WTC11 (cell line): ENCODE measurements around the gene ECHS1. TPM values are rescaled to one million over a fixed set of nuclear protein-coding genes. Genes with fewer than 3 reads are reported as not detected.

Experiments
- ATAC-seq: fragments of 200-7000 bp; cut with Tn5 transposase; 2 replicates; pipeline ENCODE4 v1.10.0; 2021; ENCODE audit warnings: mild to moderate bottlenecking, moderate library complexity
- CTCF ChIA-PET: fragments of 300-600 bp; sonication (Branson Sonifier 250); formaldehyde crosslinking; loops from one replicate; lab custom pipeline; 2021; ENCODE audit warnings: antibody characterized with exemption; lab: Charles Lee
- POLR2A ChIA-PET: fragments of 350-600 bp; sonication (Branson Sonifier 250); formaldehyde crosslinking; loops from one replicate; lab custom pipeline; 2021; ENCODE audit warnings: antibody characterized with exemption; lab: Charles Lee
- DNase-seq: peaks from one replicate; pipeline ENCODE4 v3.0.0; 2021; ENCODE audit warnings: low spot score
- H3K27ac Mint-ChIP-seq: 2 replicates; pipeline ENCODE4 v1.8.0; 2021; ENCODE audit warnings: mixed read lengths
- H3K27me3 Mint-ChIP-seq: 2 replicates; pipeline ENCODE4 v1.8.0; 2021; ENCODE audit warnings: low read depth, mild to moderate bottlenecking, moderate library complexity, mixed read lengths
- H3K36me3 Mint-ChIP-seq: 2 replicates; pipeline ENCODE4 v1.8.0; 2021; ENCODE audit warnings: mixed read lengths
- H3K4me1 Mint-ChIP-seq: 2 replicates; pipeline ENCODE4 v1.8.0; 2022; ENCODE audit warnings: mixed read lengths
- H3K4me3 Mint-ChIP-seq: 2 replicates; pipeline ENCODE4 v1.8.0; 2021; ENCODE audit warnings: mild to moderate bottlenecking, moderate library complexity, mixed read lengths
- H3K9me3 Mint-ChIP-seq: 2 replicates; pipeline ENCODE4 v1.8.0; 2021; ENCODE audit warnings: mixed read lengths
- ATF6 ChIP-seq: sonication (generic); formaldehyde crosslinking; IDR thresholded peaks from 2 replicates; pipeline ENCODE4 v1.8.1; 2023; ENCODE audit warnings: mild to moderate bottlenecking, missing genetic modification reagents
- ERG ChIP-seq: fragments of 250-450 bp; sonication (Bioruptor Pico); IDR thresholded peaks from 2 replicates; pipeline ENCODE4 v1.8.0; 2021; ENCODE audit warnings: mild to moderate bottlenecking
- GABPB1 ChIP-seq: sonication (generic); formaldehyde crosslinking; IDR thresholded peaks from 2 replicates; pipeline ENCODE4 v1.8.1; 2023; ENCODE audit warnings: mild to moderate bottlenecking, missing genetic modification reagents
- HMGXB4 ChIP-seq: sonication (generic); formaldehyde crosslinking; IDR thresholded peaks from 2 replicates; pipeline ENCODE4 v1.8.1; 2023; ENCODE audit warnings: mild to moderate bottlenecking, moderate library complexity, missing genetic modification reagents
- IRF1 ChIP-seq: sonication (generic); formaldehyde crosslinking; IDR thresholded peaks from 2 replicates; pipeline ENCODE4 v1.8.0; 2023; ENCODE audit warnings: missing genetic modification reagents
- JAZF1 ChIP-seq: fragments of 250-450 bp; sonication (Bioruptor Pico); IDR thresholded peaks from 2 replicates; pipeline ENCODE4 v1.9.0; 2021; ENCODE audit warnings: moderate library complexity, mild to moderate bottlenecking, inconsistent platforms
- JUN ChIP-seq: sonication (generic); formaldehyde crosslinking; IDR thresholded peaks from 2 replicates; pipeline ENCODE4 v1.8.0; 2023; ENCODE audit warnings: mild to moderate bottlenecking, missing genetic modification reagents
- KAT7 ChIP-seq: sonication (generic); formaldehyde crosslinking; IDR thresholded peaks from 2 replicates; pipeline ENCODE4 v1.8.1; 2023; ENCODE audit warnings: missing genetic modification reagents, mild to moderate bottlenecking, borderline replicate concordance
- NR1H2 ChIP-seq: sonication (generic); formaldehyde crosslinking; IDR thresholded peaks from 2 replicates; pipeline ENCODE4 v1.9.0; 2021; ENCODE audit warnings: mild to moderate bottlenecking, moderate library complexity, missing genetic modification reagents
- RELA ChIP-seq: sonication (generic); formaldehyde crosslinking; IDR thresholded peaks from 2 replicates; pipeline ENCODE4 v1.8.1; 2022; ENCODE audit warnings: missing genetic modification reagents, mild to moderate bottlenecking, borderline replicate concordance
- SMAD3 ChIP-seq: sonication (generic); formaldehyde crosslinking; IDR thresholded peaks from 2 replicates; pipeline ENCODE4 v1.8.0; 2022; ENCODE audit warnings: missing genetic modification reagents, mild to moderate bottlenecking, borderline replicate concordance
- STAT6 ChIP-seq: sonication (generic); formaldehyde crosslinking; conservative IDR thresholded peaks from 2 replicates; pipeline ENCODE4 v1.8.1; 2023; ENCODE audit warnings: mild to moderate bottlenecking, low read depth, missing genetic modification reagents, moderate library complexity
- TCF7 ChIP-seq: sonication (generic); formaldehyde crosslinking; IDR thresholded peaks from 2 replicates; pipeline ENCODE4 v1.8.0; 2022; ENCODE audit warnings: mild to moderate bottlenecking, low read depth, missing genetic modification reagents, moderate library complexity
- TP53 ChIP-seq: sonication (generic); formaldehyde crosslinking; IDR thresholded peaks from 2 replicates; pipeline ENCODE4 v1.8.1; 2023; ENCODE audit warnings: mild to moderate bottlenecking, missing genetic modification reagents
- ZBTB21 ChIP-seq: sonication (generic); formaldehyde crosslinking; IDR thresholded peaks from 2 replicates; pipeline ENCODE4 v1.8.1; 2023; ENCODE audit warnings: mild to moderate bottlenecking, missing genetic modification reagents, borderline replicate concordance
- ZBTB43 ChIP-seq: sonication (generic); formaldehyde crosslinking; IDR thresholded peaks from 2 replicates; pipeline ENCODE4 v1.8.1; 2023; ENCODE audit warnings: mild to moderate bottlenecking, missing genetic modification reagents
- ZNF219 ChIP-seq: sonication (generic); formaldehyde crosslinking; IDR thresholded peaks from 2 replicates; pipeline ENCODE4 v1.8.0; 2023; ENCODE audit warnings: missing genetic modification reagents, mild to moderate bottlenecking, borderline replicate concordance
- ZNF396 ChIP-seq: fragments of 250-450 bp; sonication (Bioruptor Pico); IDR thresholded peaks from 2 replicates; pipeline ENCODE4 v1.8.0; 2021; ENCODE audit warnings: mild to moderate bottlenecking, moderate library complexity, borderline replicate concordance
- total RNA-seq: library from RNA; stranded (reverse); gene quantifications from 3 replicates; pipeline ENCODE4 v1.2.3, GENCODE V29; 2021
- TF ChIP-seq, protein P1 (sequence below): fragments of 250-450 bp; sonication (Bioruptor Pico); IDR thresholded peaks from 2 replicates; pipeline ENCODE4 v1.9.0; 2021; ENCODE audit warnings: moderate library complexity, mild to moderate bottlenecking, inconsistent platforms, borderline replicate concordance
- TF ChIP-seq, protein P2 (sequence below): sonication (generic); formaldehyde crosslinking; IDR thresholded peaks from 2 replicates; pipeline ENCODE4 v1.8.0; 2022; ENCODE audit warnings: mild to moderate bottlenecking, missing genetic modification reagents

The ECHS1 gene
- total RNA-seq, 1 experiment from 2014 or later: 84.1 TPM

DNA sequence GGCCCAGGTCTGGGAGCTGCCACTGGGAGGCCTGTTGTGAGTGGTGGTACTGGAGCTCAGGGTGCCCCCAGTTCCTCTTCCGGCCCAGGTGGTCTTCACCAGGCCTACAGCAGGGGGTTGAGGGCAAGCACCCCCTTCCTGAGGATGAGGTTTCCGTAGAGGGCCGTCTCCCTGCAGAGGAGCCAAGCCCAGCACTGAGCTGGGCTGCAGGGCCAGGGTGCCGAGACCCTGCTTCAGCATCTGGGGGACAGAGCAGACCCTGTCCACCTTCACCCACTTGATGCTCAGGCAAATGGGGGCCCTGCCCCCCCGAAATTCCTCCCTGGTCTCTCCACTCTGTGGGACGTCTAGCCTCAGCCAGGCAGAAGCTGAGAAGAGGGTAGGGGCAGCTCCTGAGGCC, 17.9 kb downstream of the ECHS1 start:
- H3K4me3 Mint-ChIP-seq: no peak overlapping the region
- H3K27me3 Mint-ChIP-seq: peaks cover 5% of the 10 kb centered on the region
- POLR2A ChIA-PET: no interaction called here
- TF ChIP-seq KAT7 (CRISPR knock-in tag) (no peak), GABPB1 (CRISPR knock-in tag) (no peak), JUN (CRISPR knock-in tag) (no peak), ZBTB21 (no peak), HMGXB4 (CRISPR knock-in tag) (no peak), ZBTB43 (CRISPR knock-in tag) (no peak), ZNF396 (CRISPR knock-in tag) (no peak), ZNF219 (no peak), IRF1 (CRISPR knock-in tag) (no peak), ATF6 (CRISPR knock-in tag) (no peak), JAZF1 (CRISPR knock-in tag) (no peak), ERG (CRISPR knock-in tag) (no peak), NR1H2 (CRISPR knock-in tag) (no peak)
- TF ChIP-seq, protein P1, sequence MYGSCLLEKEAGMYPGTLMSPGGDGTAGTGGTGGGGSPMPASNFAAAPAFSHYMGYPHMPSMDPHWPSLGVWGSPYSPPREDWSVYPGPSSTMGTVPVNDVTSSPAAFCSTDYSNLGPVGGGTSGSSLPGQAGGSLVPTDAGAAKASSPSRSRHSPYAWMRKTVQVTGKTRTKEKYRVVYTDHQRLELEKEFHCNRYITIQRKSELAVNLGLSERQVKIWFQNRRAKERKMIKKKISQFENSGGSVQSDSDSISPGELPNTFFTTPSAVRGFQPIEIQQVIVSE (CRISPR knock-in tag): no peak
- TF ChIP-seq, protein P2, sequence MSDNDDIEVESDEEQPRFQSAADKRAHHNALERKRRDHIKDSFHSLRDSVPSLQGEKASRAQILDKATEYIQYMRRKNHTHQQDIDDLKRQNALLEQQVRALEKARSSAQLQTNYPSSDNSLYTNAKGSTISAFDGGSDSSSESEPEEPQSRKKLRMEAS (CRISPR knock-in tag): no peak
- no peak overlapping the region for H3K27ac Mint-ChIP-seq
- no peaks in the 10 kb centered on the region for H3K4me1 Mint-ChIP-seq
- CTCF ChIA-PET: interaction anchor here (1.3 kb wide), 1 partner anchor 25 kb away, joined by 3 read pairs; no protein-coding TSS in a partner anchor
- ATAC-seq: no peak
- DNase-seq: no peak
- H3K9me3 Mint-ChIP-seq: no peaks in the 10 kb centered on the region
- no peaks in the 10 kb centered on the region for H3K36me3 Mint-ChIP-seq

DNA sequence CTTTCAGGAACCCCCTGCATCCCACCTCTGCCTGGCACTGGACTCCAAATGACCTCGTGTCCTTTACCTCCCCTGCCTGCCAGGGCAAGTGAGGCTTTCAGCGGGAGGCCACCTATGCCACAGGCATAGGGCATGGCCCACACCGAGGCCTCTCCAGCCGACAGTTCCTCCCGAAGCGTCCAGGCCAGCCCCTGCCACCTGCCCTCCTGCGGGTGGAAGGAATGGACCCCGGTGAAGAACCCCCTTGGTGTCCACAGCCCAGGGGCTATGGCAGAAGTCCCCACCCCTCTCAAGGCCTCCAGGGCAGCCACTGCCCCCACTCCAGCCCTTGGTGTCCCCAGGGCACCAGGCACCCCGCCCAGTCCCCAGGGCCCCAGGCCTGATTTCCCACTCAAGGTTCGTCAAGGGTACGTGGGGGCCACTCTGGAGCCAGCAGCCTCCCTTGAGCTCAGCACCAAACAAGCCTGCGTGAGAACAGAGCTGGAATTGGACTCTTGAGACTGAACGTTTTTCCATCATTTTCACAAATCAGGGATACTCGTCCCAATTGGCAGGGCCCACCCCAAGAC, 18.4 kb downstream of the ECHS1 start:
- Mint-ChIP-seq H3K4me3 (no peak overlapping the region), H3K27me3 (no peaks in the 10 kb centered on the region; the same call in 1 of the 2 replicates), H3K27ac (no peak overlapping the region), H3K36me3 (no peaks in the 10 kb centered on the region), H3K9me3 (no peaks in the 10 kb centered on the region), H3K4me1 (no peaks in the 10 kb centered on the region)
- no peak for DNase-seq
- ATAC-seq: no peak
- CTCF ChIA-PET: interaction anchor here (1.3 kb wide), 1 partner anchor 25 kb away, joined by 3 read pairs; no protein-coding TSS in a partner anchor
- POLR2A ChIA-PET: no interaction called here
- TF ChIP-seq ZBTB21: no peak
- TF ChIP-seq TCF7 (CRISPR knock-in tag): no peak
- TF ChIP-seq STAT6 (CRISPR knock-in tag): no peak
- TF ChIP-seq SMAD3 (CRISPR knock-in tag): no peak
- no peak for TF ChIP-seq RELA
- no peak for TF ChIP-seq HMGXB4 (CRISPR knock-in tag)
- TF ChIP-seq TP53 (CRISPR knock-in tag): no peak
